SK-N-SH treated with all-trans-retinoic acid at 6 μM for 48 hours (cell line): ENCODE data around the gene MCCD1.

Source experiments
- ATAC-seq: fragments of 200-7000 bp; cut with Tn5 transposase; 3 replicates; pipeline ENCODE4 v1.9.1; 2020; ENCODE audit warnings: mild to moderate bottlenecking, moderate library complexity
- ARNTL ChIP-seq: fragments of 450-650 bp; formaldehyde crosslinking; IDR thresholded peaks from 2 replicates; pipeline ENCODE4 v1.5.0; 2020; ENCODE audit warnings: low read depth, mild to moderate bottlenecking, moderate library complexity, borderline replicate concordance
- BACH2 ChIP-seq: fragments of 250-450 bp; sonication (Bioruptor Pico); IDR thresholded peaks from 2 replicates; pipeline ENCODE4 v1.9.0; 2021; ENCODE audit warnings: mild to moderate bottlenecking, borderline replicate concordance
- CSDC2 ChIP-seq: fragments of 250-450 bp; sonication (Bioruptor Pico); IDR thresholded peaks from 2 replicates; pipeline ENCODE4 v1.5.0; 2020; ENCODE audit warnings: mild to moderate bottlenecking, moderate library complexity
- ESRRG ChIP-seq: fragments of 250-450 bp; sonication (Bioruptor Pico); IDR thresholded peaks from 2 replicates; pipeline ENCODE4 v1.6.1; 2021; ENCODE audit warnings: mild to moderate bottlenecking
- OSR1 ChIP-seq: fragments of 250-450 bp; sonication (Bioruptor Pico); IDR thresholded peaks from 2 replicates; pipeline ENCODE4 v1.8.0; 2022; ENCODE audit warnings: moderate library complexity, mild to moderate bottlenecking, inconsistent platforms
- PPARA ChIP-seq: fragments of 250-450 bp; sonication (Bioruptor Pico); IDR thresholded peaks from 2 replicates; pipeline ENCODE4 v1.5.0; 2020; ENCODE audit warnings: mild to moderate bottlenecking, borderline replicate concordance
- RARB ChIP-seq: fragments of 250-450 bp; sonication (Bioruptor Pico); IDR thresholded peaks from 2 replicates; pipeline ENCODE4 v1.8.0; 2021; ENCODE audit warnings: mild to moderate bottlenecking, moderate library complexity
- SNAI2 ChIP-seq: fragments of 250-450 bp; sonication (Bioruptor Pico); IDR thresholded peaks from 2 replicates; pipeline ENCODE4 v1.5.0; 2020; ENCODE audit warnings: mild to moderate bottlenecking, moderate library complexity
- TCF4 ChIP-seq: fragments of 250-450 bp; sonication (Bioruptor Pico); IDR thresholded peaks from 2 replicates; pipeline ENCODE4 v1.8.0; 2021; ENCODE audit warnings: mild to moderate bottlenecking, moderate library complexity, borderline replicate concordance
- TOX ChIP-seq: fragments of 250-450 bp; sonication (Bioruptor Pico); IDR thresholded peaks from 2 replicates; pipeline ENCODE4 v1.8.0; 2021; ENCODE audit warnings: mild to moderate bottlenecking, moderate library complexity, borderline replicate concordance
- ZC3H10 ChIP-seq: fragments of 250-450 bp; sonication (Bioruptor Pico); IDR thresholded peaks from 2 replicates; pipeline ENCODE4 v1.5.1; 2021; ENCODE audit warnings: mild to moderate bottlenecking, moderate library complexity
- ZFP3 ChIP-seq: fragments of 250-450 bp; sonication (Bioruptor Pico); IDR thresholded peaks from 2 replicates; pipeline ENCODE4 v1.5.0; 2020; ENCODE audit warnings: mild to moderate bottlenecking, moderate library complexity
- ZFP30 ChIP-seq: fragments of 450-650 bp; formaldehyde crosslinking; IDR thresholded peaks from 2 replicates; pipeline ENCODE4 v1.5.0; 2022; ENCODE audit warnings: mild to moderate bottlenecking, moderate library complexity
- ZNF565 ChIP-seq: fragments of 450-650 bp; formaldehyde crosslinking; conservative IDR thresholded peaks from 2 replicates; pipeline ENCODE4 v1.5.0; 2020; ENCODE audit warnings: low read depth, mild to moderate bottlenecking, moderate library complexity
- ZNF70 ChIP-seq: fragments of 450-650 bp; formaldehyde crosslinking; IDR thresholded peaks from 2 replicates; pipeline ENCODE4 v1.5.0; 2020; ENCODE audit warnings: mild to moderate bottlenecking, moderate library complexity
- TF ChIP-seq, protein P1 (sequence below): fragments of 250-450 bp; sonication (Bioruptor Pico); IDR thresholded peaks from 2 replicates; pipeline ENCODE4 v1.5.1; 2020; ENCODE audit warnings: low read depth, mild to moderate bottlenecking, moderate library complexity
- TF ChIP-seq, protein P2 (sequence below): fragments of 250-450 bp; sonication (Bioruptor Pico); IDR thresholded peaks from 2 replicates; pipeline ENCODE4 v1.5.1; 2021; ENCODE audit warnings: mild to moderate bottlenecking, moderate library complexity
- TF ChIP-seq, protein P3 (sequence below): fragments of 250-450 bp; sonication (Bioruptor Pico); IDR thresholded peaks from 2 replicates; pipeline ENCODE4 v1.8.0; 2021; ENCODE audit warnings: low read depth, mild to moderate bottlenecking, moderate library complexity, borderline replicate concordance
- TF ChIP-seq, protein P4 (sequence below): fragments of 250-450 bp; sonication (Bioruptor Pico); IDR thresholded peaks from 2 replicates; pipeline ENCODE4 v1.8.0; 2020; ENCODE audit warnings: mild to moderate bottlenecking, moderate library complexity, borderline replicate concordance
- TF ChIP-seq, protein P5 (sequence below): fragments of 250-450 bp; sonication (Bioruptor Pico); IDR thresholded peaks from 2 replicates; pipeline ENCODE4 v1.5.0; 2020; ENCODE audit warnings: mild to moderate bottlenecking, moderate library complexity

MCCD1 gene

DNA sequence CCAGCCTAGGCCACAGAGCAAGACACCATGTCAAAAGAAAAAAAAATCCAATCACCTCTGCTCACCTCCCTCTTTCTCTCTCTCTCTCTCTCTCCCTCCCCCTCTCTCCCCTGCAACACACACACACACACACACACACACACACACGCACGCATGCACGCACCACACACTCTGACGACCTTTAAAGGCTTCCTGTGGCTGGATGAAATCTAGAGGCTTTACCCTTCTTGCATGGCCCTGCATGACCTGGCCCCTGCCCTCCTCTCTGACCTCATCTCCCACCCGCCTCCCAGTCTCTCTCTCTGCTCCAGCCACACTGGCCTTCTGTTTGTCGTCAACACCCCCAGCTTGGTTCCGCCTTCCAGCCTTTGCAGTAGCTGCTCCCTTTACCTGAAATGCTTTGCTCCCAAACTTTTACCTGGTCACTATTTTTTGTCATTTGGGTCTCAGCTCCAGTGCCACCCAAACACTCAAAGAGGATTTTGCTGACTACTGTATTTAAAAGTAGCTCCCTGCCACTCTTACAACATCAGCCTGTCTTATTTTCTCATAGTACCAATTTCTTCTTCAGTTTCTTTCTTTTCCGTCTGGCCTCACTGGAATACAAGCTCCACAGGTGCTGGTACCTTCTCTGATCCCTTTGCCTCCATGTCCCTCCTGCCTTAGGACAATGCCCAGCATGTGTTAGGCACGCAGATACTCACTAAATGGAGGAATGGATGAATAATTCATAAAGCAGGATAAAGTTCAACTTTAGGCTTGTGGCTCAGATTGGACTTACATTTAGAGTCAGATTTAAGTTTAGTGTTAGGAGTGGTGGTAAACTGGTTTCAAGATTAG lies 39.0 kb downstream of the MCCD1 start (continued):
- TF ChIP-seq TOX (CRISPR knock-in tag), result no peak

DNA sequence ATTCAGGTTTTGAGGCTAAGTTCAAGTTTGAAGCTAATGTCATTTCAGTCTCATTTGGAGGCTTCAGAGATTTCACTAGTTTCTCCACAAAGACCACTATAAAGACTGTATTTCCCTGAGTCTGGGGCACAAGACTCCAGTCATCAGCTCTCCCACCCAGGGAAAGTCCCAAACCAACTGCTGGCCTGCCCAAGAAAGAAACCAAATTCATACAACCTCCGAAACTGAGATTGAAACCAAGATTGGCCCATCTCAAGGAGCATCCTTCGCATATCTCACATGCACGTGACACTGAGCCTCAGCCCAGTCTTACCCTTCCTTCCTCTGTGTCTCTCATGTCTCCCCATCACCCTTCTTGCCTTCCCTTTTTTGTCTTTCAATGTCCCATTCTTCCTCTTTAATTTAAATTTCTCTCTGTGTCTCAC lies 39.8 kb downstream of the MCCD1 start:
- ATAC-seq, result no peak

DNA sequence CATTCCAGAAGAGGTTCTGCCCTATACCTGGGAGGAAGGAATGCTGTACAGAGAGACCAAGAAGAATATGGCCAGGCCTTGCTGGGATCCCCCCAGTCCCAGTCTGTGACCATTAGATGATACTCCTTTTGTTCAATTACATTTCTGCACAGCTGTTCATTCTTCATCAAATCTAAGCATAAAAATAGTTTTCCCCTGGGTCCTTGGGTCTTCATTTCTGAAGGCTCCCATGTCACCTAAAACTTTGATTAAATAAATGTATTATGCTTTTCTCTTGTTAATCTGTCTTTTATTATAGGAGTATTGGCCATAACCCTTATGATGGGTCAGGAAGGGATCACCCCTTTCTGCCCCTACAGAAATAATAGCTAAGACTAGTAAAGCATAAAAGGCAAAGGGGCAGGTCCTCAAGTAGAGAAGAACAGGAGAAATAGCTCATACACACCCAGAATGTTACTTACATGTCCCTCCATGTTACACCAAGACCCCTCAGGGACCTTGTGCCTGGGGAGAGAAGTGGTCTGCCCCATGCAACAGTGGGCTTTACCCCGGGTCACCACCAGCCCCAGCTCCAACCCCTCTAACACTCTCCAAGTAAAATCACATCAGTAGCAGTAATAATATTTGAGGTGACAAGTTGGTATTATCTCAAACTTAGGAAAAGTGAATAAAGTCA lies 41.2 kb downstream of the MCCD1 start:
- no peak for ATAC-seq
- TF ChIP-seq, protein P1, sequence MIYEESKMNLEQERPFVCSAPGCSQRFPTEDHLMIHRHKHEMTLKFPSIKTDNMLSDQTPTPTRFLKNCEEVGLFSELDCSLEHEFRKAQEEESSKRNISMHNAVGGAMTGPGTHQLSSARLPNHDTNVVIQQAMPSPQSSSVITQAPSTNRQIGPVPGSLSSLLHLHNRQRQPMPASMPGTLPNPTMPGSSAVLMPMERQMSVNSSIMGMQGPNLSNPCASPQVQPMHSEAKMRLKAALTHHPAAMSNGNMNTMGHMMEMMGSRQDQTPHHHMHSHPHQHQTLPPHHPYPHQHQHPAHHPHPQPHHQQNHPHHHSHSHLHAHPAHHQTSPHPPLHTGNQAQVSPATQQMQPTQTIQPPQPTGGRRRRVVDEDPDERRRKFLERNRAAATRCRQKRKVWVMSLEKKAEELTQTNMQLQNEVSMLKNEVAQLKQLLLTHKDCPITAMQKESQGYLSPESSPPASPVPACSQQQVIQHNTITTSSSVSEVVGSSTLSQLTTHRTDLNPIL, result no peak
- TF ChIP-seq BACH2 (CRISPR knock-in tag) (no peak), OSR1 (CRISPR knock-in tag) (no peak), ZC3H10 (CRISPR knock-in tag) (no peak), TOX (CRISPR knock-in tag) (no peak), ESRRG (CRISPR knock-in tag) (no peak), CSDC2 (CRISPR knock-in tag) (no peak), SNAI2 (no peak), TCF4 (no peak), ZFP3 (CRISPR knock-in tag) (no peak), RARB (no peak), PPARA (CRISPR knock-in tag) (no peak)
- TF ChIP-seq, protein P2, sequence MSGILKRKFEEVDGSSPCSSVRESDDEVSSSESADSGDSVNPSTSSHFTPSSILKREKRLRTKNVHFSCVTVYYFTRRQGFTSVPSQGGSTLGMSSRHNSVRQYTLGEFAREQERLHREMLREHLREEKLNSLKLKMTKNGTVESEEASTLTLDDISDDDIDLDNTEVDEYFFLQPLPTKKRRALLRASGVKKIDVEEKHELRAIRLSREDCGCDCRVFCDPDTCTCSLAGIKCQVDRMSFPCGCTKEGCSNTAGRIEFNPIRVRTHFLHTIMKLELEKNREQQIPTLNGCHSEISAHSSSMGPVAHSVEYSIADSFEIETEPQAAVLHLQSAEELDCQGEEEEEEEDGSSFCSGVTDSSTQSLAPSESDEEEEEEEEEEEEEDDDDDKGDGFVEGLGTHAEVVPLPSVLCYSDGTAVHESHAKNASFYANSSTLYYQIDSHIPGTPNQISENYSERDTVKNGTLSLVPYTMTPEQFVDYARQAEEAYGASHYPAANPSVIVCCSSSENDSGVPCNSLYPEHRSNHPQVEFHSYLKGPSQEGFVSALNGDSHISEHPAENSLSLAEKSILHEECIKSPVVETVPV (CRISPR knock-in tag), result no peak
- TF ChIP-seq, protein P3, sequence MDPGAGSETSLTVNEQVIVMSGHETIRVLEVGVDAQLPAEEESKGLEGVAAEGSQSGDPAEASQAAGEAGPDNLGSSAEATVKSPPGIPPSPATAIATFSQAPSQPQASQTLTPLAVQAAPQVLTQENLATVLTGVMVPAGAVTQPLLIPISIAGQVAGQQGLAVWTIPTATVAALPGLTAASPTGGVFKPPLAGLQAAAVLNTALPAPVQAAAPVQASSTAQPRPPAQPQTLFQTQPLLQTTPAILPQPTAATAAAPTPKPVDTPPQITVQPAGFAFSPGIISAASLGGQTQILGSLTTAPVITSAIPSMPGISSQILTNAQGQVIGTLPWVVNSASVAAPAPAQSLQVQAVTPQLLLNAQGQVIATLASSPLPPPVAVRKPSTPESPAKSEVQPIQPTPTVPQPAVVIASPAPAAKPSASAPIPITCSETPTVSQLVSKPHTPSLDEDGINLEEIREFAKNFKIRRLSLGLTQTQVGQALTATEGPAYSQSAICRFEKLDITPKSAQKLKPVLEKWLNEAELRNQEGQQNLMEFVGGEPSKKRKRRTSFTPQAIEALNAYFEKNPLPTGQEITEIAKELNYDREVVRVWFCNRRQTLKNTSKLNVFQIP (CRISPR knock-in tag), result no peak

More for the DNA sequence above, 39.8 kb downstream of the MCCD1 start:
- TF ChIP-seq BACH2 (CRISPR knock-in tag), result no peak
- TF ChIP-seq, protein P4, sequence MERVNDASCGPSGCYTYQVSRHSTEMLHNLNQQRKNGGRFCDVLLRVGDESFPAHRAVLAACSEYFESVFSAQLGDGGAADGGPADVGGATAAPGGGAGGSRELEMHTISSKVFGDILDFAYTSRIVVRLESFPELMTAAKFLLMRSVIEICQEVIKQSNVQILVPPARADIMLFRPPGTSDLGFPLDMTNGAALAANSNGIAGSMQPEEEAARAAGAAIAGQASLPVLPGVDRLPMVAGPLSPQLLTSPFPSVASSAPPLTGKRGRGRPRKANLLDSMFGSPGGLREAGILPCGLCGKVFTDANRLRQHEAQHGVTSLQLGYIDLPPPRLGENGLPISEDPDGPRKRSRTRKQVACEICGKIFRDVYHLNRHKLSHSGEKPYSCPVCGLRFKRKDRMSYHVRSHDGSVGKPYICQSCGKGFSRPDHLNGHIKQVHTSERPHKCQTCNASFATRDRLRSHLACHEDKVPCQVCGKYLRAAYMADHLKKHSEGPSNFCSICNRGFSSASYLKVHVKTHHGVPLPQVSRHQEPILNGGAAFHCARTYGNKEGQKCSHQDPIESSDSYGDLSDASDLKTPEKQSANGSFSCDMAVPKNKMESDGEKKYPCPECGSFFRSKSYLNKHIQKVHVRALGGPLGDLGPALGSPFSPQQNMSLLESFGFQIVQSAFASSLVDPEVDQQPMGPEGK (CRISPR knock-in tag), result no peak
- TF ChIP-seq, protein P3 (CRISPR knock-in tag), result no peak
- TF ChIP-seq TCF4, result no peak
- TF ChIP-seq ZNF565, result no peak
- TF ChIP-seq OSR1 (CRISPR knock-in tag), result no peak
- no peak for TF ChIP-seq RARB
- no peak for TF ChIP-seq ESRRG (CRISPR knock-in tag)
- TF ChIP-seq, protein P1, result no peak
- TF ChIP-seq ZFP3 (CRISPR knock-in tag), result no peak
- TF ChIP-seq ZNF70 (CRISPR knock-in tag), result no peak
- no peak for TF ChIP-seq ZFP30
- TF ChIP-seq, protein P5, sequence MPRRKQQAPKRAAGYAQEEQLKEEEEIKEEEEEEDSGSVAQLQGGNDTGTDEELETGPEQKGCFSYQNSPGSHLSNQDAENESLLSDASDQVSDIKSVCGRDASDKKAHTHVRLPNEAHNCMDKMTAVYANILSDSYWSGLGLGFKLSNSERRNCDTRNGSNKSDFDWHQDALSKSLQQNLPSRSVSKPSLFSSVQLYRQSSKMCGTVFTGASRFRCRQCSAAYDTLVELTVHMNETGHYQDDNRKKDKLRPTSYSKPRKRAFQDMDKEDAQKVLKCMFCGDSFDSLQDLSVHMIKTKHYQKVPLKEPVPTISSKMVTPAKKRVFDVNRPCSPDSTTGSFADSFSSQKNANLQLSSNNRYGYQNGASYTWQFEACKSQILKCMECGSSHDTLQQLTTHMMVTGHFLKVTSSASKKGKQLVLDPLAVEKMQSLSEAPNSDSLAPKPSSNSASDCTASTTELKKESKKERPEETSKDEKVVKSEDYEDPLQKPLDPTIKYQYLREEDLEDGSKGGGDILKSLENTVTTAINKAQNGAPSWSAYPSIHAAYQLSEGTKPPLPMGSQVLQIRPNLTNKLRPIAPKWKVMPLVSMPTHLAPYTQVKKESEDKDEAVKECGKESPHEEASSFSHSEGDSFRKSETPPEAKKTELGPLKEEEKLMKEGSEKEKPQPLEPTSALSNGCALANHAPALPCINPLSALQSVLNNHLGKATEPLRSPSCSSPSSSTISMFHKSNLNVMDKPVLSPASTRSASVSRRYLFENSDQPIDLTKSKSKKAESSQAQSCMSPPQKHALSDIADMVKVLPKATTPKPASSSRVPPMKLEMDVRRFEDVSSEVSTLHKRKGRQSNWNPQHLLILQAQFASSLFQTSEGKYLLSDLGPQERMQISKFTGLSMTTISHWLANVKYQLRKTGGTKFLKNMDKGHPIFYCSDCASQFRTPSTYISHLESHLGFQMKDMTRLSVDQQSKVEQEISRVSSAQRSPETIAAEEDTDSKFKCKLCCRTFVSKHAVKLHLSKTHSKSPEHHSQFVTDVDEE, result no peak
- TF ChIP-seq CSDC2 (CRISPR knock-in tag), result no peak
- TF ChIP-seq PPARA (CRISPR knock-in tag), result no peak
- TF ChIP-seq SNAI2, result no peak
- no peak for TF ChIP-seq ARNTL (CRISPR knock-in tag)
